ENCODE results near the gene PGBD1.

Gene PGBD1, protein sequence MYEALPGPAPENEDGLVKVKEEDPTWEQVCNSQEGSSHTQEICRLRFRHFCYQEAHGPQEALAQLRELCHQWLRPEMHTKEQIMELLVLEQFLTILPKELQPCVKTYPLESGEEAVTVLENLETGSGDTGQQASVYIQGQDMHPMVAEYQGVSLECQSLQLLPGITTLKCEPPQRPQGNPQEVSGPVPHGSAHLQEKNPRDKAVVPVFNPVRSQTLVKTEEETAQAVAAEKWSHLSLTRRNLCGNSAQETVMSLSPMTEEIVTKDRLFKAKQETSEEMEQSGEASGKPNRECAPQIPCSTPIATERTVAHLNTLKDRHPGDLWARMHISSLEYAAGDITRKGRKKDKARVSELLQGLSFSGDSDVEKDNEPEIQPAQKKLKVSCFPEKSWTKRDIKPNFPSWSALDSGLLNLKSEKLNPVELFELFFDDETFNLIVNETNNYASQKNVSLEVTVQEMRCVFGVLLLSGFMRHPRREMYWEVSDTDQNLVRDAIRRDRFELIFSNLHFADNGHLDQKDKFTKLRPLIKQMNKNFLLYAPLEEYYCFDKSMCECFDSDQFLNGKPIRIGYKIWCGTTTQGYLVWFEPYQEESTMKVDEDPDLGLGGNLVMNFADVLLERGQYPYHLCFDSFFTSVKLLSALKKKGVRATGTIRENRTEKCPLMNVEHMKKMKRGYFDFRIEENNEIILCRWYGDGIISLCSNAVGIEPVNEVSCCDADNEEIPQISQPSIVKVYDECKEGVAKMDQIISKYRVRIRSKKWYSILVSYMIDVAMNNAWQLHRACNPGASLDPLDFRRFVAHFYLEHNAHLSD

GRCh38 chr6:28281288-28282064 lies at the start of gene PGBD1:
PGBD1 (plus strand) TSS chr6:28281572; CDS start chr6:28283814, 2,242 bp downstream.
- peak; percentile 51 for DNase-seq (ENCODE audit: low read depth)

DNA sequence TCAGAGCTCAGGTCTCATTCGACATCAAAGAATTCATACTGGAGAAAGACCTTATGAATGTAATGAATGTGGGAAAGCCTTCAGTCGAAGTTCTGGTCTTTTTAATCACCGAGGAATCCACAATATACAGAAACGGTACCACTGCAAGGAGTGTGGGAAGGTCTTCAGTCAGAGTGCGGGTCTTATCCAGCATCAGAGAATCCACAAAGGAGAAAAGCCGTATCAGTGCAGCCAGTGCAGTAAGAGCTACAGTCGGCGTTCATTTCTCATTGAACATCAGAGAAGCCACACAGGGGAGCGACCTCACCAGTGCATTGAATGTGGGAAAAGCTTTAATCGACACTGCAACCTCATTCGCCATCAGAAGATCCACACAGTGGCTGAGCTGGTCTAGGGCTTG lies 48.6 kb upstream of the PGBD1 start:
- no peak for DNase-seq (ENCODE audit: low read depth)

GRCh38 chr6:28235912-28236452 lies 45.4 kb upstream of the PGBD1 start:
- DNase-seq (ENCODE audit: low read depth) = no peak

- no peak for DNase-seq (ENCODE audit: low read depth)
These were observed 41.7 kb upstream of the PGBD1 start for GRCh38 chr6:28239636-28240035.

GRCh38 chr6:28240471-28240870 lies 40.9 kb upstream of the PGBD1 start:
- no peak for DNase-seq (ENCODE audit: low read depth)

GRCh38 chr6:28243946-28244345 lies 37.4 kb upstream of the PGBD1 start:
- DNase-seq (ENCODE audit: low read depth) = no peak

DNA sequence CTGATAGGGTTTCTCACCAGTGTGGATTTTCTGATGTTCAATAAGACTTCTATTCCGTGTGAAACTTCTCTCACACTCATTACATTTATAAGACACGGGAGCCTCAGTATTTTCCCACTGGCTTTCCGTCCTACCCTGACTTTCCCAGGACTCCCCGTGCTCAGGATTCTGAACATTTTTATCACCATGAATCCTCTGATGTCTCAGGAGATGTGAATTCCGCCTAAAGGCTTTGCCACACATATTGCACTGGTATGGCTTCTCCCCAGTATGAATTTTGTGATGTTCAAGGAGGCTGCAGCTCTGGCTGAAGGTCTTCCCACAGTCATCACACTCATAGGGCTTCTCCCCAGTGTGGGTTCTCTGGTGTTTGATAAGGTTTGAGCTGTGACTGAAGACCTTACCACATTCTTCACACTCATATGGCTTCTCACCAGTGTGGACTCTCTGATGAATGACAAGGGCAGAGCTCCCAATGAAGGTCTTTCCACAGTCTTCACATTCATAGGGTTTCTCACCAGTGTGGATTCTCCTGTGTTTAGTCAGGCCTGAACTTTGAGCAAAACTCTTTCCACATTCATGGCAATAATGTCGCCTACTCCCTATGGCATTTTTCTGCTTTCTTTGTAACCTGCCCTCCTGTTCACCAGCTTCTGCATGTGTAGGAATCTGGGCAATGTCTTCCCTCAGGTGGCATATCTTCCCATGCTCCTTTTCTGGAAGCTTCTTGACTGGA lies 36.0 kb upstream of the PGBD1 start:
- DNase-seq (ENCODE audit: low read depth) = no peak

- no peak for DNase-seq (ENCODE audit: low read depth)
These were observed 32.5 kb upstream of the PGBD1 start for GRCh38 chr6:28248916-28249315.

DNA sequence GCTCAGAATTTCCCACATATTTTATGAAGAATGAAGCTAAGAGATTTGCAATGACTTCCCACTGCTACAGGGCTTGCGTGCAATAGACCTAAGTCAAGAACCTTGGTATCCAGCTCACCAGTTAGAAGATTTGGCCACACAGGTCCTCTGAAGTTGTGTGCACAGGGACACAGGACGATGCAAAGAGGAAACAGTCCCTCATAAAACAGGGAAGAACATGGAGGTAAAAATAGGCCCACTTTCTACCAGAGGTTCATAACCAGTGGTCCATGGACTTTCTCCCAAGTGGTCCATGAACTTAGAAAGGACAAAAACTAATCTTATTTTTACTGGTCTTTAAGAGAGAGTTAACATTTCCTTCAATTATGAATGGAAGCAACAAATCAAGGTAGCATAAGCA lies 30.6 kb upstream of the PGBD1 start:
- no peak for DNase-seq (ENCODE audit: low read depth)

GRCh38 chr6:28251661-28252008 lies 29.7 kb upstream of the PGBD1 start:
- no peak for DNase-seq (ENCODE audit: low read depth)

DNA sequence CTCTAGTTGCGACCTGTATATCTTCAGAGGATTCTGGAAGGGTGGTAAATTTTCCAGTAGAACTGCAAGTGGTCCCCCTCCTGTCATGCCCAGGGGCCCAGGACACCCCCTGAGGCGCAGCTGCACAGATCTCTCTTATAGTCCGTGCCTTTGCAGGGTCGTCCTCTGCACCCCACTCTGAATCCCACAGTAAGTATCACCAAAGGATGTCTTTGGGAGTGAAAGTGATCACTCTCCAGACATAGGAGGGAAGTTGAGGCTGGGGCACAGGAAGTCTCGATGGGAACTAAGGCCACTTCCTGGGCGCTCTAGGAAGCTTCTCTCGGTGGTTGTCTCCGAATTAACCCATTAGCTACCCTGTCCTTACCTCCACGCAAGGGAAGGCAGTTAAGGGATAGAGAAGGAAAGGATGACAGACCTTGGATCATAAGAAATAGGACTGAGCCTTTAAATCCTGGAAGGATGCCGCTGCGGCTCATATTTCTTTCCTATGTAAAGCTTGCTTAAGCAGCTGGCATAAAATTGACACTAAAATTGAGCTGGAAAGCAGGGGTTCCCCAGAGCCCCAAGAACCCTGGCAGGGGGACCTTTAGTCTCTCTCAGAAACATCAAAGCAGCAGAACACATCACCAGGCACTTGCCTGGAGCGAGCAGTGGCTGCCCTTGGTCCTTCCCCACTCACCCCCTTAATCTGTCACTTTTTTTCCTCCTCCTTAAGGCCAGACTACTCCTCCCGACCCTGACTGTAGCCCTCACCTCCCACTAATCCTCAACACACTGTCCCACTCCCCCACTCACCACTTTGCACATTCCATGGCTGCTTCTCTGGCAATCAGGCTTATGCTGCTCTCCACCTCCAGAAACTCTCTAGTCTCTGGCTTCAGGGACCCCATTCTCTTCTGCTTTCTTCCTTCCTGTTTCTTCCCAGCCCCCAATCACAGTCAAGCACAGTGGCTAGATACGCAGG lies 29.1 kb upstream of the PGBD1 start, which contains the start of gene ZKSCAN4:
TSS of gene ZKSCAN4 (minus strand) at position 261 of the 967 bp plus-strand sequence. CDS start 289 bp downstream, outside the sequence.
- DNase-seq (ENCODE audit: low read depth) = peak; percentile 83

- no peak for DNase-seq (ENCODE audit: low read depth)
These were observed 27.3 kb upstream of the PGBD1 start for GRCh38 chr6:28254121-28254519.

- DNase-seq (ENCODE audit: low read depth) = no peak
These were observed 24.3 kb upstream of the PGBD1 start for GRCh38 chr6:28257042-28257441.

DNA sequence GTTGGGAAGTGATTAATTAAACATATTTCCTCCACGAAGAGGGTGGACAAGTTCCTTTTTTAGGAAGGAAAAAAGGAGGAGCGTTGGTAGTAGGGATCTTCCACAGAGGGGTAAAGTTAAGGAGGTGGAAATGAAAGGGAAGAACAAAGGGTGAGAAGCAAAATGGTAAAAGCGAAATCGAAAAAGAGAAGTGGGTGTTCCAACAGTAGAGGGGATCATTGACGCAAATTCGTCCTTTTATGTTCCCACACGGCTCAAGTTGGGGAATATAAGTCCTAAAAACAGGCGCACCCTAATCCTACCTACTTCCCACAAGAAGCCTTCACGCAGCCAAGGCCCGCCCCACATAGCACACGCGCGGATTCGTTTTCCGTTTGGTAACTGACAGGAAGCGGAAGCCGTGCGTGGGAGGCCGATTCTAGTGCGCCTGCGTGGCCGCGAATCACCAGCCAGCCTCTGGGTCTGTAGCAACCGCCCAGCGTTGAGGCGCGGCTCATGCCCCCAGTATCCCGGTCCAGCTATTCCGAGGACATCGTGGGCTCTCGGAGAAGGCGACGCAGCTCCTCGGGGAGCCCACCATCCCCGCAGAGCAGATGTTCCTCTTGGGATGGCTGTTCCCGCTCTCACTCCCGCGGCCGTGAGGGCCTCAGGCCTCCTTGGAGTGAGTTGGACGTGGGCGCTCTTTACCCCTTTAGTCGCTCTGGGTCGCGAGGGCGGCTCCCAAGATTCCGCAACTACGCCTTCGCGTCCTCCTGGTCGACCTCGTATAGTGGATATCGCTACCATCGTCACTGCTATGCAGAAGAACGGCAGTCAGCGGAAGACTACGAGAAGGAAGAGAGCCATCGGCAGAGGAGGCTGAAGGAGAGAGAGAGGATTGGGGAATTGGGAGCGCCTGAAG lies 22.2 kb upstream of the PGBD1 start, which contains the start of gene NKAPL:
TSS of gene NKAPL (plus strand) at position 421 of the 901 bp plus-strand sequence. CDS start at position 496, 75 bp downstream.
- DNase-seq (ENCODE audit: low read depth) = no peak

- no peak for DNase-seq (ENCODE audit: low read depth)
These were observed 17.4 kb upstream of the PGBD1 start for GRCh38 chr6:28263922-28264321.

- DNase-seq (ENCODE audit: low read depth) = no peak
These were observed 16.5 kb upstream of the PGBD1 start for GRCh38 chr6:28264834-28265401.

- DNase-seq (ENCODE audit: low read depth) = no peak
These were observed 14.8 kb upstream of the PGBD1 start for GRCh38 chr6:28266563-28266961.

DNA sequence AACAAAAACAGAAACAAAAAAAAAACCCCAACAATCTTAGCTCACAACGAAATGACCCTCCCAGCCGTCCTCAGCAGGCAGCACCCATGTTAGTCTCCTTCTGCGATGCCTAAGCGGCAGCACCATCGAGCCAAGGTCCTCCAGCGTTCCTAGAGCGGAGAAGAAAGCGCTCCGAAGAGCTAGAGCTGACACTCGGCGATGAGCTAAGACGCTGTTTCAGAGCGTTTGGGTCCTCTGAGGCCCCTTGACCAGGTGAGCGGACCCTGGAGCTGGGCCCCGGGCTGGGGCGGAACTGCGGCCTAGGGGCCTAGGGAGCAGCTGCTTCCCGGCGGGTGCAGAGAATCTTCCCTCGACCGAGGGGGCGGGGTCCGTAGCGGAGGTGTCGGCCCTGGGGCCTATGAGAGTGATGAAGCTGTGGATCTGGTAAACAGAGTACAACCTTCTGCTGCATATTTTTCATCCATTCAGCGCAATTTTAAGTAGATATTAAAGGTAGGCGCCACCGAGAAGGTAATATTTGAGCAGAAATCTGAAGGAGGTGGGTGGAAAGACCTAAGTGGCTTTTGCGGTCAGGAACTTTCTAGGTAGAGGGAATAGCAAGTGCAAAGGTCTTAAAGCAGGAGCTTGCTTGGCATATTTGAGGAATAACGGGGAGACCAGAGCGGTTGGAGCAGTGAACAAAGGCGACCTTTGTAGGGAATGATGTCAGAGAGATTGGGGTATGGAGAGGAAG lies 14.2 kb upstream of the PGBD1 start, which contains the start of gene ZSCAN26:
TSS of gene ZSCAN26 (plus strand) at position 182 of the 733 bp plus-strand sequence. CDS start 4,777 bp downstream, outside the sequence.
- DNase-seq (ENCODE audit: low read depth) = no peak

Measured in HS-27A (cell line).